ENCODE results near the gene RCCD1. TPM values are rescaled to one million over a fixed set of nuclear protein-coding genes. Genes with fewer than 3 reads are reported as not detected.
"Not testable (repeated sequence)": the region's sequence is repeated elsewhere in the genome, so short reads cannot be mapped to it uniquely, and the experiment has no call there.

Gene RCCD1
- total RNA-seq, result 8.3 TPM
- long read RNA-seq, transcript RCCD1-201 (8 exons, 2,689 nt), result major isoform, 8 of 52 reads
- long read RNA-seq, partial matches to known transcripts, result 31 of 52 reads
- long read RNA-seq, other reads (novel, unspliced or antisense), result 13 of 52 reads

- peak; percentile 98 for DNase-seq (ENCODE audit: low spot score)
Measured at GRCh38 chr15:90954712-90955623, at the start of gene RCCD1. Gene RCCD1, plus strand, starts transcription at chr15:90954884. Its CDS starts 1,851 bp downstream, at chr15:90956735.

GRCh38 chr15:90905306-90906180 lies 49.1 kb upstream of the RCCD1 start:
- DNase-seq (ENCODE audit: low spot score), result no peak

- no peak for DNase-seq (ENCODE audit: low spot score)
Measured at GRCh38 chr15:90906181-90906849, 48.4 kb upstream of the RCCD1 start.

GRCh38 chr15:90907051-90907660 lies 47.5 kb upstream of the RCCD1 start:
- DNase-seq (ENCODE audit: low spot score), result no peak

GRCh38 chr15:90907838-90908507 lies 46.7 kb upstream of the RCCD1 start:
- no peak for DNase-seq (ENCODE audit: low spot score)

GRCh38 chr15:90909449-90909848 lies 45.2 kb upstream of the RCCD1 start:
- DNase-seq (ENCODE audit: low spot score), result not testable (repeated sequence)

- no peak for DNase-seq (ENCODE audit: low spot score)
Measured at GRCh38 chr15:90909976-90910375, 44.7 kb upstream of the RCCD1 start.

GRCh38 chr15:90910441-90911301 lies 44.0 kb upstream of the RCCD1 start:
- DNase-seq (ENCODE audit: low spot score), result no peak

- DNase-seq (ENCODE audit: low spot score), result no peak
Measured at GRCh38 chr15:90911302-90911623, 43.4 kb upstream of the RCCD1 start.

GRCh38 chr15:90911906-90912769 lies 42.5 kb upstream of the RCCD1 start:
- no peak for DNase-seq (ENCODE audit: low spot score)

GRCh38 chr15:90912770-90913075 lies 42.0 kb upstream of the RCCD1 start:
- DNase-seq (ENCODE audit: low spot score), result no peak

GRCh38 chr15:90913398-90913944 lies 41.2 kb upstream of the RCCD1 start:
- no peak for DNase-seq (ENCODE audit: low spot score)

GRCh38 chr15:90914305-90915080 lies 40.2 kb upstream of the RCCD1 start:
- no peak for DNase-seq (ENCODE audit: low spot score)

- DNase-seq (ENCODE audit: low spot score), result no peak
Measured at GRCh38 chr15:90915216-90915807, 39.4 kb upstream of the RCCD1 start.

GRCh38 chr15:90915808-90916440 lies 38.8 kb upstream of the RCCD1 start:
- no peak for DNase-seq (ENCODE audit: low spot score)

- no peak for DNase-seq (ENCODE audit: low spot score)
Measured at GRCh38 chr15:90916461-90916860, 38.2 kb upstream of the RCCD1 start.

GRCh38 chr15:90917569-90917968 lies 37.1 kb upstream of the RCCD1 start:
- DNase-seq (ENCODE audit: low spot score), result no peak
